ENCODE data around the gene POLR3GL.

Gene POLR3GL

GRCh38 chr1:145993618-145994390 lies 29.3 kb downstream of the POLR3GL start:
- no peak for DNase-seq

GRCh38 chr1:145994391-145995120 lies 30.1 kb downstream of the POLR3GL start:
- no peak for DNase-seq

- DNase-seq, result no peak
Measured at GRCh38 chr1:145995148-145995881, 30.8 kb downstream of the POLR3GL start.

GRCh38 chr1:145995964-145996432 lies 31.5 kb downstream of the POLR3GL start:
- DNase-seq, result no peak

GRCh38 chr1:145996433-145997015 lies 32.0 kb downstream of the POLR3GL start, which contains the start of gene TXNIP:
Gene TXNIP (minus strand): TSS chr1:145996579. CDS start chr1:145996266, 313 bp downstream.
- DNase-seq, result peak; percentile 99

GRCh38 chr1:145997016-145997717 lies 32.7 kb downstream of the POLR3GL start:
- DNase-seq, result no peak

- no peak for DNase-seq
Measured at GRCh38 chr1:145997718-145998023, 33.2 kb downstream of the POLR3GL start.

- DNase-seq, result peak; percentile 68
Measured at GRCh38 chr1:145999321-146000024, 35.0 kb downstream of the POLR3GL start.

- DNase-seq, result no peak
Measured at GRCh38 chr1:146001709-146002108, 37.2 kb downstream of the POLR3GL start.

GRCh38 chr1:146007489-146008133 lies 43.1 kb downstream of the POLR3GL start:
- no peak for DNase-seq

GRCh38 chr1:146010126-146010738 lies 45.7 kb downstream of the POLR3GL start:
- DNase-seq, result no peak

- DNase-seq, result peak; percentile 72
Measured at GRCh38 chr1:146012703-146013558, 48.4 kb downstream of the POLR3GL start.

GRCh38 chr1:146013559-146013922 lies 49.1 kb downstream of the POLR3GL start:
- DNase-seq, result no peak

- DNase-seq, result no peak
Measured at GRCh38 chr1:146016891-146017290, 52.4 kb downstream of the POLR3GL start.

- DNase-seq, result no peak
Measured at GRCh38 chr1:146019231-146020057, 55.0 kb downstream of the POLR3GL start.

GRCh38 chr1:146020058-146021049 lies 55.9 kb downstream of the POLR3GL start:
- no peak for DNase-seq

- no peak for DNase-seq
Measured at GRCh38 chr1:146021050-146021445, 56.6 kb downstream of the POLR3GL start.

Data from NCI-H187 treated with DMSO at 0.1 percent for 48 hours (cell line).